Measurements from ENCODE around the gene PKIB.

Gene PKIB

GRCh38 chr6:122749451-122750050 lies 139.3 kb downstream of the PKIB start:
- no peak for DNase-seq

- DNase-seq, result no peak
Observed at GRCh38 chr6:122751326-122751725, 141.1 kb downstream of the PKIB start.

GRCh38 chr6:122752459-122752858 lies 142.3 kb downstream of the PKIB start:
- no peak for DNase-seq

GRCh38 chr6:122753000-122753687 lies 142.9 kb downstream of the PKIB start:
- no peak for DNase-seq

- peak; percentile 46 for DNase-seq
Observed at GRCh38 chr6:122753688-122754056, 143.5 kb downstream of the PKIB start.

GRCh38 chr6:122754191-122754731 lies 144.1 kb downstream of the PKIB start:
- DNase-seq, result no peak

- no peak for DNase-seq
Observed at GRCh38 chr6:122755901-122756300, 145.7 kb downstream of the PKIB start.

- no peak for DNase-seq
Observed at GRCh38 chr6:122758927-122759334, 148.7 kb downstream of the PKIB start.

GRCh38 chr6:122760330-122760729 lies 150.1 kb downstream of the PKIB start:
- no peak for DNase-seq

- DNase-seq, result no peak
Observed at GRCh38 chr6:122766256-122766655, 156.1 kb downstream of the PKIB start.

- DNase-seq, result no peak
Observed at GRCh38 chr6:122770835-122771601, 160.8 kb downstream of the PKIB start.

GRCh38 chr6:122772724-122773415 lies 162.7 kb downstream of the PKIB start:
- DNase-seq, result no peak
